Thoracic aorta (tissue), 2 donors: ENCODE measurements around the gene SPSB4. TPM values are rescaled to one million over a fixed set of nuclear protein-coding genes. Genes with fewer than 3 reads are reported as not detected.
A peak's percentile ranks its signal among the peaks of the same experiment; 100 is the strongest.

Experiments used
- ATAC-seq: fragments of 150-250 bp; one replicate; pipeline ENCODE4 v1.8.0; 2017; ENCODE audit warnings: low read depth; ENCODE audit not compliant: insufficient number of reproducible peaks, low FRiP score
- DNase-seq: peaks from one replicate; pipeline ENCODE4 v3.0.0-alpha.2; 2020; ENCODE audit warnings: low spot score
- H3K27ac ChIP-seq, 2 donors: fragments of 200-600 bp; sonication (generic); 1 replicate in 1 of 2; 2 replicates in 1 of 2; pipeline ENCODE4 v1.5.1; 2016; ENCODE audit warnings: mild to moderate bottlenecking in 2 of 2, moderate library complexity in 2 of 2
- H3K27me3 ChIP-seq: fragments of 200-600 bp; sonication (generic); replicated peaks from 2 replicates; pipeline ENCODE4 v1.6.0; 2016; ENCODE audit warnings: mild to moderate bottlenecking; ENCODE audit not compliant: insufficient read depth
- H3K36me3 ChIP-seq: fragments of 200-600 bp; sonication (generic); one replicate; pipeline ENCODE4 v1.5.1; 2016
- H3K4me1 ChIP-seq, 2 donors: fragments of 200-600 bp; sonication (generic); 1 replicate in 1 of 2; 2 replicates in 1 of 2; pipeline versions ENCODE4 v1.5.1 to v1.6.0; 2016; ENCODE audit warnings: low read depth in 2 of 2, mild to moderate bottlenecking in 1 of 2; ENCODE audit not compliant: control insufficient read depth in 1 of 2
- H3K4me3 ChIP-seq: fragments of 200-600 bp; sonication (generic); 2 replicates; pipeline ENCODE4 v1.5.1; 2016; ENCODE audit warnings: mild to moderate bottlenecking
- H3K9me3 ChIP-seq: fragments of 200-600 bp; sonication (generic); 2 replicates; pipeline ENCODE4 v1.5.1; 2016
- CTCF ChIP-seq: fragments of 200-600 bp; sonication (generic); IDR thresholded peaks from one replicate; pipeline ENCODE4 v1.5.1; 2019; ENCODE audit warnings: antibody characterized with exemption
- total RNA-seq, 2 donors: library from RNA; depleted of rRNA; stranded (reverse); fragments of >200 nt; gene quantifications; one replicate each; pipeline versions ENCODE4 v1.1.0 to v1.2.3, GENCODE V29; 2016

SPSB4 gene
- total RNA-seq, 2 donors from 2014 or later, result 0.41 to 1.1 TPM

- Histone ChIP-seq H3K4me3 (no peak overlapping the region), H3K36me3 (no peaks in the 10 kb centered on the region), H3K27me3 (no peaks in the 10 kb centered on the region), H3K4me1 (peaks cover 11 to 34% of the 10 kb centered on the region in 2 donors), H3K27ac (no peak overlapping the region), H3K9me3 (no peaks in the 10 kb centered on the region)
- ATAC-seq (no peak), DNase-seq (no peak)
- TF ChIP-seq CTCF, result no peak
These were observed 41.5 kb downstream of the SPSB4 start for GRCh38 chr3:141092663-141093062.

- H3K9me3 ChIP-seq, result no peaks in the 10 kb centered on the region
- no peak overlapping the region for H3K4me3 ChIP-seq
- peak overlapping the region; percentile 39 to 47 for H3K27ac ChIP-seq
- no peaks in the 10 kb centered on the region for H3K36me3 ChIP-seq
- peaks cover 11 to 34% of the 10 kb centered on the region in 2 donors for H3K4me1 ChIP-seq
- DNase-seq (no peak), ATAC-seq (no peak)
- H3K27me3 ChIP-seq, result no peaks in the 10 kb centered on the region
- no peak for TF ChIP-seq CTCF
These were observed 42.2 kb downstream of the SPSB4 start for GRCh38 chr3:141093397-141093796.

GRCh38 chr3:141093971-141094684 lies 43.0 kb downstream of the SPSB4 start:
- TF ChIP-seq CTCF, result no peak
- H3K4me3 ChIP-seq, result peak overlapping the region; percentile 1
- H3K27me3 ChIP-seq, result no peaks in the 10 kb centered on the region
- H3K4me1 ChIP-seq, result peaks cover 11 to 34% of the 10 kb centered on the region in 2 donors
- no peaks in the 10 kb centered on the region for H3K36me3 ChIP-seq
- DNase-seq, result no peak
- H3K9me3 ChIP-seq, result no peaks in the 10 kb centered on the region
- peak overlapping the region; percentile 39 to 47 for H3K27ac ChIP-seq
- no peak for ATAC-seq

- Histone ChIP-seq H3K36me3 (no peaks in the 10 kb centered on the region), H3K9me3 (no peaks in the 10 kb centered on the region), H3K4me3 (peak overlapping the region; percentile 62), H3K4me1 (peaks cover 11 to 34% of the 10 kb centered on the region in 2 donors), H3K27ac (peak overlapping the region; percentile 48 to 70), H3K27me3 (no peaks in the 10 kb centered on the region)
- ATAC-seq, result peak; percentile 57
- DNase-seq, result peak; percentile 77
- no peak for TF ChIP-seq CTCF
These were observed 43.8 kb downstream of the SPSB4 start for GRCh38 chr3:141094790-141095545.

- H3K27ac ChIP-seq, result peak overlapping the region; percentile 48 to 60
- no peaks in the 10 kb centered on the region for H3K36me3 ChIP-seq
- DNase-seq, result no peak
- no peak for ATAC-seq
- no peaks in the 10 kb centered on the region for H3K27me3 ChIP-seq
- peak overlapping the region; percentile 62 for H3K4me3 ChIP-seq
- TF ChIP-seq CTCF, result no peak
- peaks cover 11 to 34% of the 10 kb centered on the region in 2 donors for H3K4me1 ChIP-seq
- H3K9me3 ChIP-seq, result no peaks in the 10 kb centered on the region
These were observed 44.4 kb downstream of the SPSB4 start for GRCh38 chr3:141095546-141095937.
